Bronchial epithelial cell (primary cell): Measurements from ENCODE around the gene ZNF2. TPM values are rescaled to one million over a fixed set of nuclear protein-coding genes. Genes with fewer than 3 reads are reported as not detected.
A peak's percentile ranks its signal among the peaks of the same experiment; 100 is the strongest.
"Not testable (repeated sequence)": the region's sequence is repeated elsewhere in the genome, so short reads cannot be mapped to it uniquely, and the experiment has no call there.

ENCODE experiments used
- DNase-seq: peaks from one replicate; pipeline ENCODE4 v3.0.0-alpha.2; 2010; ENCODE audit warnings: low read depth
- FAIRE-seq: peaks from 2 replicates; lab custom pipeline; 2011; peaks lifted over from hg19 to GRCh38; lab: Jason Lieb, UNC
- H3K27me3 ChIP-seq: 2 replicates; pipeline ENCODE4 v1.5.1; 2011; ENCODE audit warnings: low read length; ENCODE audit not compliant: control insufficient read depth, insufficient read depth
- H3K36me3 ChIP-seq: 2 replicates; pipeline ENCODE4 v1.5.1; 2011; ENCODE audit warnings: low read length; ENCODE audit not compliant: control insufficient read depth, insufficient read depth
- H3K4me3 ChIP-seq: 2 replicates; pipeline ENCODE4 v1.5.1; 2011; ENCODE audit warnings: mild to moderate bottlenecking, low read depth, low read length, control low read depth
- total RNA-seq: library from RNA; depleted of rRNA; stranded (reverse); fragments of >200 nt; gene quantifications from 2 replicates; pipeline ENCODE4 v1.2.1, GENCODE V29; 2014
- TF ChIP-seq, protein P1 (sequence below): IDR thresholded peaks from 2 replicates; pipeline ENCODE4 v1.5.1; 2011; ENCODE audit warnings: mild to moderate bottlenecking, moderate library complexity, low read length, control low read depth, inconsistent platforms; ENCODE audit not compliant: insufficient read depth, severe bottlenecking

The ZNF2 gene
- total RNA-seq, 1 donor from 2014 or later: 7.4 TPM

- TF ChIP-seq, protein P1, sequence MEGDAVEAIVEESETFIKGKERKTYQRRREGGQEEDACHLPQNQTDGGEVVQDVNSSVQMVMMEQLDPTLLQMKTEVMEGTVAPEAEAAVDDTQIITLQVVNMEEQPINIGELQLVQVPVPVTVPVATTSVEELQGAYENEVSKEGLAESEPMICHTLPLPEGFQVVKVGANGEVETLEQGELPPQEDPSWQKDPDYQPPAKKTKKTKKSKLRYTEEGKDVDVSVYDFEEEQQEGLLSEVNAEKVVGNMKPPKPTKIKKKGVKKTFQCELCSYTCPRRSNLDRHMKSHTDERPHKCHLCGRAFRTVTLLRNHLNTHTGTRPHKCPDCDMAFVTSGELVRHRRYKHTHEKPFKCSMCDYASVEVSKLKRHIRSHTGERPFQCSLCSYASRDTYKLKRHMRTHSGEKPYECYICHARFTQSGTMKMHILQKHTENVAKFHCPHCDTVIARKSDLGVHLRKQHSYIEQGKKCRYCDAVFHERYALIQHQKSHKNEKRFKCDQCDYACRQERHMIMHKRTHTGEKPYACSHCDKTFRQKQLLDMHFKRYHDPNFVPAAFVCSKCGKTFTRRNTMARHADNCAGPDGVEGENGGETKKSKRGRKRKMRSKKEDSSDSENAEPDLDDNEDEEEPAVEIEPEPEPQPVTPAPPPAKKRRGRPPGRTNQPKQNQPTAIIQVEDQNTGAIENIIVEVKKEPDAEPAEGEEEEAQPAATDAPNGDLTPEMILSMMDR: no peak
- peaks cover 6% of the 10 kb centered on the region for H3K36me3 ChIP-seq
- H3K27me3 ChIP-seq: no peaks in the 10 kb centered on the region
- H3K4me3 ChIP-seq: no peak overlapping the region
- FAIRE-seq (no peak), DNase-seq (no peak)
Observed at GRCh38 chr2:95185197-95185596, 19.6 kb downstream of the ZNF2 start.

GRCh38 chr2:95185973-95186372 is 20.4 kb downstream of the ZNF2 start:
- Histone ChIP-seq H3K27me3 (no peaks in the 10 kb centered on the region), H3K36me3 (peaks cover 4% of the 10 kb centered on the region), H3K4me3 (no peak overlapping the region)
- DNase-seq (no peak), FAIRE-seq (no peak)
- TF ChIP-seq, protein P1: no peak

- H3K27me3 ChIP-seq, H3K36me3 ChIP-seq, DNase-seq, FAIRE-seq, H3K4me3 ChIP-seq: not testable (repeated sequence)
- TF ChIP-seq, protein P1: peak; percentile 66
Observed at GRCh38 chr2:95192956-95193355, 27.3 kb downstream of the ZNF2 start.

DNA sequence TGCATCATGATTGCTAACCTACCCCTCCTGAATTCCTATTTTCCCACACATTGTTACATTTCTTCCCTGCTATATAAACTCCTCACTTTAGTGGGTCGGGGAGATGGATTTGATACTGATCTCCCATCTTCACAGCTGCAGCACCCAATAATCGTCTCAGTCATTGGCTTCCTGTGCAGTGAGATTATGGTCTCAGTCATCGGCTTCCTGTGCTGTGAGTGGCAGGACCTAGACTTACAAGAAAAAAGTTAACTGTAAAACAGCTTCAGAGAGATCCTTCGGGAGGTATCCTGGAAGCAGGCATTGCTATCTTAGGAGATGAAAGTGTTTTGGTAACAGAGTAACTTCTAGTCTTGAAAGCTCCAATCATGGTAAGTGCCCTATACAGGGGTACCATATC is 38.3 kb downstream of the ZNF2 start:
- Histone ChIP-seq H3K27me3 (no peaks in the 10 kb centered on the region), H3K36me3 (no peaks in the 10 kb centered on the region), H3K4me3 (no peak overlapping the region)
- DNase-seq: no peak
- FAIRE-seq: no peak
- TF ChIP-seq, protein P1: no peak

GRCh38 chr2:95204396-95204795 is 38.8 kb downstream of the ZNF2 start:
- DNase-seq: peak; percentile 3
- Histone ChIP-seq H3K27me3 (no peaks in the 10 kb centered on the region), H3K4me3 (no peak overlapping the region), H3K36me3 (no peaks in the 10 kb centered on the region)
- FAIRE-seq: no peak
- TF ChIP-seq, protein P1: no peak

DNA sequence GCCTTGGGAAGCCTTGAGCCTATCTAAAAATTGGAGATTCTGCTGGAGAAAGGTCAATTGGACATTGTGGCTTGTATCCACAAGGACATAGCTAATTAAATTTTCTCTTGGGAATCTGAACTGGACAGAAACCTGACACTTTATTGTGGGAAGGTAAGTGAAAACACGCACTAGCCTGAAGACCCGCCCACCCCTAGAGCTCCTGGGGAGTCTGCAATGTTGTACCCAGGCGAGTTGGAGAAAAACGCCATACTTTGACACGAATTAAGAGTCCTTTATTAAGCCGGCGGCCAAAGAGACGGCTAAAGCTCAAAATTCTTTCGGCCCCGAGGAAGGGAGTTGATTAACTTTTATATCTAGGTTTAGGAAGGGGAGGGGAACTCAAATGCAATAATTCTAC is 40.5 kb downstream of the ZNF2 start:
- TF ChIP-seq, protein P1: no peak
- no peak overlapping the region for H3K4me3 ChIP-seq
- H3K27me3 ChIP-seq: no peaks in the 10 kb centered on the region
- DNase-seq (no peak), FAIRE-seq (no peak)
- peaks cover 1% of the 10 kb centered on the region for H3K36me3 ChIP-seq
